Measurements from ENCODE around the gene TP73.

DNA sequence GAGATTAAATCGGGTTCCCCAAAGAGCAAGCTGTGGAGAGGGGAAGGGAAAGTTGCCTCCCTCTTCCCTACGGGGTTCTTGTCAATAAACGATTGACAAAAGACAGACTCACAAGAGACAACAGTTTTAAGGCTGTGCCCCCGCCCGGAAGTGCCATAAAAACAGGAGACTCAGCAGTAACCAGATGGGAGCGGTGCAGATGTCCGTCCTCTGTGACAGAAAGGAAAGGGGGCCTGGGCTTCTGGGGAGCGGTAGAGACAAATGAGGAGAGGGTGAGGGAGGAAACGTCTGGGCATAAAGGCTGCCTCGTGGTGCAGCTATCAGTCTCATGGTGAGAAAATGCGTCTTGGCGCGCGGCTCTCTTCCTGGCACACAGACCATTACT is 5.9 kb downstream of the TP73 start:
- TF ChIP-seq, protein P1, sequence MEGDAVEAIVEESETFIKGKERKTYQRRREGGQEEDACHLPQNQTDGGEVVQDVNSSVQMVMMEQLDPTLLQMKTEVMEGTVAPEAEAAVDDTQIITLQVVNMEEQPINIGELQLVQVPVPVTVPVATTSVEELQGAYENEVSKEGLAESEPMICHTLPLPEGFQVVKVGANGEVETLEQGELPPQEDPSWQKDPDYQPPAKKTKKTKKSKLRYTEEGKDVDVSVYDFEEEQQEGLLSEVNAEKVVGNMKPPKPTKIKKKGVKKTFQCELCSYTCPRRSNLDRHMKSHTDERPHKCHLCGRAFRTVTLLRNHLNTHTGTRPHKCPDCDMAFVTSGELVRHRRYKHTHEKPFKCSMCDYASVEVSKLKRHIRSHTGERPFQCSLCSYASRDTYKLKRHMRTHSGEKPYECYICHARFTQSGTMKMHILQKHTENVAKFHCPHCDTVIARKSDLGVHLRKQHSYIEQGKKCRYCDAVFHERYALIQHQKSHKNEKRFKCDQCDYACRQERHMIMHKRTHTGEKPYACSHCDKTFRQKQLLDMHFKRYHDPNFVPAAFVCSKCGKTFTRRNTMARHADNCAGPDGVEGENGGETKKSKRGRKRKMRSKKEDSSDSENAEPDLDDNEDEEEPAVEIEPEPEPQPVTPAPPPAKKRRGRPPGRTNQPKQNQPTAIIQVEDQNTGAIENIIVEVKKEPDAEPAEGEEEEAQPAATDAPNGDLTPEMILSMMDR (IDR thresholded peaks at IDR 0.05) = no peak
- no peak for TF ChIP-seq POLR2A (IDR thresholded peaks at IDR 0.05)
